Epithelial cell of prostate (primary cell): ENCODE data around the gene DTX4.

Experiments used
- DNase-seq: peaks from one replicate; pipeline ENCODE4 v3.0.0-alpha.2; 2011; ENCODE audit warnings: low read depth, low spot score
- H3K27ac ChIP-seq: fragments of 450-650 bp; 2 replicates; pipeline ENCODE4 v1.5.1; 2017; ENCODE audit warnings: mild to moderate bottlenecking

The DTX4 gene

GRCh38 chr11:59189986-59190385 is 18.1 kb downstream of the DTX4 start:
- H3K27ac ChIP-seq = no peak overlapping the region
- no peak for DNase-seq

DNA sequence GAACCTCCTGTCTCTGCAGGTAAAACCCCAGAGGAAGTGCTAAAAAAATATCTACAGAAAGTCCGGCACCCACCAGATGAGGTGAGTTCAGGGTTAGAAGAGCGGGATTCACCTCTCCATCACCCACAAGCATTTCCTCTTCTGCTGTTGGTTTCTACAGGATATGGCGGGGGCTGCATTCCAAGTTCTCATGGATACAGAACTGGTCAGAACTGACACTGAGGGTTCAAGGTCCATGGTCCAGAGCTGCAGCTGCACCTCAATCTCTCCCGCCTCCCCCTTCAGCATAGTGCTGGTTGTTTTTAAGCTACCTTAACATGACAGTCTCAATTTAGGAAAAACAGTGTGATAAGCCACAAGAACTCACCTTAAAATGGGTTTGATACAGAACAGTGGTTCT is 19.2 kb downstream of the DTX4 start:
- no peak for DNase-seq
- no peak overlapping the region for H3K27ac ChIP-seq

DNA sequence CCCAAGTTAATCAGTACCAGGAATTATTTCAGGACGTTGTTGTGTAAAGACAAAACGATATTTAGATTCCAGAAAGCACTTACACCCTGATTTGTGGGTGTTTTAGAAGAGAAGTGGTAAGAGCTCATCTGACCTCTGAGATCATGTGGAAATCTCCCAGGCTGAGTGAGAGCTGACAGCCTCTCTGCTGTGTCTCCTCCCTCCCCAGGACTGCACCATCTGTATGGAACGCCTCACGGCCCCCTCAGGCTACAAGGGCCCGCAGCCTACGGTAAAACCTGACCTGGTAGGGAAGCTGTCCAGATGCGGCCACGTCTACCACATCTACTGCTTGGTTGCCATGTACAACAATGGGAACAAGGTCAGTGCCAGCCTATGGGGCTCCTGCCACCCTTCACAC is 20.0 kb downstream of the DTX4 start:
- no peak for DNase-seq
- H3K27ac ChIP-seq = no peak overlapping the region

GRCh38 chr11:59192446-59193020 is 20.6 kb downstream of the DTX4 start:
- no peak overlapping the region for H3K27ac ChIP-seq
- no peak for DNase-seq

DNA sequence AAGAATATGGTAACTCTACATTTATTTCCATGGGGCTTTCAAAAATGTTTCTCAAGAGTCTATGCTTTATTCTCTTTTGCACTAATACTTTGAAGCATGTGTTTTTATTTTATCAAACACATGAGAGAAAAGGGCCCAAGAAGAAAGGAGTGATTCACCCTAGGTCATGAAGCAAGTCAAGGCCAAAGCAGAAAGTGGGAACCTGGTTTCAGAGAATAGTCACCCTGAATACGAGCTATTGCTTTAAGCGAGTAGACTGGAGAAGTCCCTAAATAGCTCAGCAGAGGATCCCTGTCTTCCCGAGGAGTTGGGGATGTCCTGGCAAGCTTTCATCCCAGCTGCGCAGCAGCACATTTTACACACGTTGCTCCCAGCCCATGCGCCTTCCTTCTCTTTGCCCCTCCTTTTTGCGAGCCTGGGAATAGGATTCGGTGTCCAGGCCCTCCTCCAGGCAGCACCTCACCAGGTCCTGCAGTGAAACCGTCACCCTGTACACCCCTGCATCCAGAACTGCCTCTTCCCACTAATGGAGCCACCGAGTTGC is 21.7 kb downstream of the DTX4 start:
- H3K27ac ChIP-seq = no peak overlapping the region
- no peak for DNase-seq

DNA sequence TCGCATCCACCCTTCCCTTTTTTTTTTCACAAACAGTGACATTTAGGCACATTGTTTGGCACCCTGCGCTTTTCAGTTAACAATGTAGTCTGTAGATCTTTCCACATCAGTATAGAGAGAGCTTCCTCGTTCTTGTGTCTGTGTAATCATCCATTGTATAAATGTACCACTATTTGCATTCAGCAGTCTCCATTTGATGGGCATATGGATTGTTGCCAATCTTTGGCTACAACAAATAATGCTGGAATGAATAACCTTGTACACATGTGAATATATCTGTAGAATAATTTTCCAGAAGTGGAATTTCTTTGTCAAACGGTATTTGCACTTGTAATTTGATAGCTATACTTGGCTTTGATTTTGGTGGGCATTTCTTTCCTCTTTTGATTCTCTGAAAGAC is 23.7 kb downstream of the DTX4 start:
- DNase-seq = no peak
- no peak overlapping the region for H3K27ac ChIP-seq

DNA sequence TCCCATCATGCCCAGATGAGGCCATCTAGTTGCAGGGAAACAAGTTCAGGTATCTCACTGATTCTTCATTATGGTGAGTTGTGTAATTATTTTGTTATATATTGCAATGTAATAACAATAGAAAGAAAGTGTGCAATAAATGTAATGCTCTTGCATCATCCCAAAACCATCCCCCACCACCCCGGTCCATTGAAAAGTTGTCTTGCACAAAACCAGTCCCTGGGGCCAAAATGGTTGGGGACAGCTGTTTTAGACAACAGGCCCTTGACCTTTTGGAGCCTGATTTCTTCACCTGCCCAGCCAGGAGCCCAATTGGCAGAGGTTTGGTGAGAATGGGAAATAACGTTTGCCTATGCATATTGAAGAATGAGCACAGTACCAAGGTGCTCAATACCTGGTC is 24.8 kb downstream of the DTX4 start:
- no peak for DNase-seq
- no peak overlapping the region for H3K27ac ChIP-seq

DNA sequence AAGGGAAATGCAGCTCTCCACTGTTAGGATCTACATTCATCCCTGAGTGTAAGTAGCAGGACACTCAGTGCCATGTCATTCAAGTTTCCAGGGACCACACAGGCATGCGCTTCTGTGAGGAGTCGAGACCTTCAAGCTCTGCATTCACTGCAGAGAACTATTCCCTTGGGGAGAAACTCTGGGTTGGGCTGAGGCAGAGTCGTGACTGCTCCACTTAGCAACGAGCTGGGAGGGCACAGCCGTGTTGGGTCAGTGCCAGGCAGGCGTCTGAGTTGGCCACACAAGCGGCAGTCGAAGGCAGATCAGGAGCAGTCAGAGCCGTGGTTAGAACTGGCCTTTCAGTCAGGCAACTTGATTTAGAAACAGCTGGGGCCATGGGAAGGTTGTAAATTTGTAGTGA is 26.1 kb downstream of the DTX4 start:
- H3K27ac ChIP-seq = no peak overlapping the region

GRCh38 chr11:59198726-59199125 is 26.8 kb downstream of the DTX4 start:
- H3K27ac ChIP-seq = no peak overlapping the region
- no peak for DNase-seq

More for the DNA sequence above, 26.1 kb downstream of the DTX4 start:
- no peak for DNase-seq

DNA sequence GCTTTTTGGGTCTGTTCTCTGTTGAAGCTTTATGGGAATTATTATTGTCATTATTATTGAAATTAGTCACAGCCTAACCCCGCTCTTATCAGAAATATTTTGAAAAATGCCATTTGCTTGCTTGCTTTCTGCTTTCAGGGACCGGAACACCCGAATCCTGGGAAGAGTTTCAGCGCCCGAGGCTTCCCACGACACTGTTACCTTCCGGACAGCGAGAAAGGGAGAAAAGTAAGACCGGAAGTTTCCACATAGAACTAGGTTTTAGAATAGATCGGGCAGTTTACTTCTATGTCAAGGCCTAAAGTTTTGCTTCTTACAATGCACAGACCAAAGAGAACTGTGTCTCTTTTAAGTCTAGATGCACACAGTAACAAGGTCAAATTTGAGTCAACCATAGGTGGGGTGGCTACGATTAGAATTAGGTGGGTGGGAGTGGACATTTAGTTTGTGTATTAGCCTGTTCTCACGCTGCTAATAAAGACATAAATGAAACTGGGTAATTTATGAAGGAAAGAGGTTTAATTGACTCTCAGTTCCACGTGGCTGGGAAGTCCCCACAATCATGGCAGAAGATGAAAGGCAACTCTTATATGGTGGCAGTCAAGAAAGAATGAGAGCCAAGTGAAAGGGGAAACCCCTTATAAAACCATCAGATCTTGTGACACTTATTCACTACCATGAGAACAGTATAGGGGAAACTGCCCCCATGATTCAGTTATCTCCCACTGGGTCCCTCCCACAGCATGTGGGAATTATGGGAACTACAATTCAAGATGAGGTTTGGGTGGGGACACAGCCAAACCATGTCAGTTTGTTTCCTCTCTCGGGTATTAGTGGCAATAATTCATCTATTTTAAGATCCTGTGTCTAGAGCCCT is 27.9 kb downstream of the DTX4 start:
- H3K27ac ChIP-seq = no peak overlapping the region

GRCh38 chr11:59200423-59200746 is 28.5 kb downstream of the DTX4 start:
- no peak for DNase-seq
- H3K27ac ChIP-seq = no peak overlapping the region

More for the DNA sequence above, 27.9 kb downstream of the DTX4 start:
- no peak for DNase-seq

- H3K27ac ChIP-seq = no peak overlapping the region
- DNase-seq = no peak
Observed at GRCh38 chr11:59201353-59201752, 29.4 kb downstream of the DTX4 start.

GRCh38 chr11:59204746-59205145 is 32.8 kb downstream of the DTX4 start:
- H3K27ac ChIP-seq = no peak overlapping the region

DNA sequence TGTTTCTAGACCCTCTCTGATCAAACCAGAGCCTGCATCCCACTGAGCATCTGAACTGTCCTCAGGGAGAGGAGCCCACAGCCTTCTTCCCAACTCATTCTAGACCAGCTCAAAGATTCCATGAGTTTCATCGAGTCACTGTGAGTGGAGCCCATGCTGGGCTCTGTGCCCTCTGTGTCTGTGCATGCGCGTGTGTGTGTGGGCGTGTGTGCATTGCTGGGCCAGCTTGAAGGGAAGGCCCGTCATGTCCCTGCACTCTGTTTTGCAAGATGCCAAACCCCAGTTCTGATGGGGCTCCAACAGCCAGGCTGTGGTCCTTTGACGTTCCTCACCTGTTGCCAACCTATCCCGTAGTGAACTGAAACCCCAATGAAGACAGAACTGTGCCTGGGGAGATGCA is 33.7 kb downstream of the DTX4 start:
- H3K27ac ChIP-seq = no peak overlapping the region
- no peak for DNase-seq

More at GRCh38 chr11:59204746-59205145, 32.8 kb downstream of the DTX4 start:
- DNase-seq = no peak

- no peak overlapping the region for H3K27ac ChIP-seq
- no peak for DNase-seq
Observed at GRCh38 chr11:59206635-59207034, 34.7 kb downstream of the DTX4 start.

DNA sequence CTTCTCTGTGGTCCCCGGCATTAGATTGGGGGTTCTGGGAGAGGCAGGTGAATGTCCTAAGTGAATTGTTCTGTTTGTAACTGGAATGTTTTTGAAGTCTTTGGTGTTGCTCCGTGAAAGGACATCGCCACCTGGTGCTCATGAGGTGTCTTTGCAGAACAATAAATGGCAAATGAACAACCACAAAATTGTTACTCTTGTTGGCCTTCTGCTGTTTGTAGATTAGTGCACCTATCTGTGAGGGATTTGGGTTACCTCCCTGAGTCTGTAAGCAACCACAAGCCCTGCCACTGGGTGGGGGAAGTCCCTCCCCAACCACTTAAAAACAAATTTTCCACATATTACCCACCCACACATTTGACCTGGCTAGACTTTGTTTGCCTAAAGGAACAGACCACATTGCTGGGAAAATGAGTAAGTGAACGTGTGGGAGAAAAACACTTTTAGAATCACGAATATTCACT is 36.1 kb downstream of the DTX4 start:
- no peak overlapping the region for H3K27ac ChIP-seq
- no peak for DNase-seq

DNA sequence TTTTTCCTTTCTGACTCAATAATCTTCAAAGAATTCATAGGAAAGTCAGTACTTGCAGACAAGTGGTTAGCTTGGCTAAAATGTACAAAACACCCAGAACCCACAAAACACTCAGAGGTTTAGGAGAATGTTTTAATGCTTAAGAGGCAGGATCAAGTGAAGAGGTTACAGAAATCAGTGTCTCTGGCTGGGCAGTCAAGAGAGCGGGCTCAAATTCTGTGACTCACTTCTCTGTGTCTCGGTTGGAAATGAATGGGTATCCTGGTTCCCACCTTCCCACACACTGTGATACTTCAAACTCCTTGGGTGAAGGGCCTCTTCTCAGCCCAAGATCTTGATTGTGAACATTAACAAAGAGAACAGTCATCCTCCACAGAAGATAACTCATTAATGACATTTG is 37.0 kb downstream of the DTX4 start:
- no peak for DNase-seq
- no peak overlapping the region for H3K27ac ChIP-seq

- DNase-seq = no peak
- H3K27ac ChIP-seq = no peak overlapping the region
Observed at GRCh38 chr11:59212222-59212621, 40.3 kb downstream of the DTX4 start.

DNA sequence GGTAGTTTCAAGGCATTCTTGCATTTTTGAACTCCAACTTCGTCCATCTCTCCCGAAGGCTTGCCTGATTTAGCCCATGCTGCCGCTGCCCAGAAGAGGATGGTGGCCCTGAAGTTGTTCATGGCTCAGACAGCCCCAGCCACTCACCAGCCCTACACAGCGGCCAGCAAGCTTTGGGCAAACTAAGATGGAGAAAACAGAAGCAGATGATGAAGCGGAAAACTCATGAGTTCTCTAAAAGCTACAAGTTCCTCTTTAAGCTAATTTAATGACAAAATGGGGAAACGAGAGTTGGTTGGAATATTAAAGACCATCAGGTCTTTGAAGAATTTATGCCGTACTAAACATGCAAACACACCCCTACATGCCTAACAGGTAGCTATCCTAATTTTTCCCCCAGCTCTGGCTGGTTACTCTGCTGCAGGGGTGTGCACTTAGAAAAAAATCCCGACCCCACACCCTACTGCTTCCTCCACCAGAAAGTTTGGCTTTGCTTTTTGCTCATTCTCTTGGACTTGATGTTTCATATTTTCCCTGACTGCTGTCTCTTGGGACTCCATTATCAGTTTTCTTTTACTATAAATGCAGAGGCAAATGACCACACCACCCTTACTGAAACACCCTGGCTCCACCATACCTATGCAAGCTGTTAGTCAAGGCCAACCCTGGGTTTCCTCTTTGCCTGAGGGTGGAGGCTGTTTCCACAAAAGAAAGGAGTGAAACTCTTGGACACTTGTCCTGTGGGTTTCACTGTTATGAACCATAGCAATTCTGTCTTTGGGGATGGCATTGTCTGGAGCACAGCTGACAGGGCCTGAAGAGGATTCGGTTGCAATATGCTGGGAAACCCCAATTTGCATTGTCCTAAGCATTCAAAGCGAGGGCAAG is 41.1 kb downstream of the DTX4 start, which contains the start of gene MPEG1:
Gene MPEG1, minus strand, starts transcription at position 184 of the 888 bp plus-strand sequence. Its CDS starts 62 bp downstream, at position 122.
- H3K27ac ChIP-seq = no peak within 1 kb of the TSS
- DNase-seq = no peak

DNA sequence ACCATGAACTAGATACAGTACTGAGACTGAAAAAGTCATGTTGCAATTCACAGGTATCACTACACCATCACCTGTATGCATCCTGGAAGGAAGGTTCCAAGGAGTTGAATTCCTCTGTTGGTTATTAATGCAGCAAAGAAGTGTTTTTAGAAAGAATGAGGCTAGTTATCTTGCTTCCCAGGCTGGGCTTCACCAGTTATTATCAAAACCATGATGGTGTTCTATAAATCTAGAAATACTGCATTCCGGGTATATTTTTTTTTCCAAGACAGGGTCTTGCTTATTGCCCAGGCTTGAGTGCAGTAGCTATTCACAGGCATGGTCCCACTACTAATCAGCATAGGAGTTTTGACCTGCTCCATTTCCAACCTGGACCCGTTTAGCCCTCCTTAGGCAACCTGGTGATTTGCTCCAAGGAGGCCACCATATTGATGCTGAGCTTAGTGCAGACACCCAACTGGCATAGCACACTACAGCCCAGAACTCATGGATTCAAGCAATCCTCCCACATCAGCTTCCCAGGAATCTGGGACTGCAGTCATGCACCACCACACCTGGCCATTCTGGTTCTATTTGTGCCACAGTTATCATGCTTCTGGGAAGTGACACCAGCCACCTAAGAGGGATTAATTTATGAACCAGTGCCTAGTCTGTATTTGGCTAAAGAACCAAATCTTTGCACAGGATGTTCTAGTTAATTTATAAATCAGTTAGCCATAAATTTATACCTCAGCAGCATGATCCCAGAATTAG is 42.4 kb downstream of the DTX4 start:
- no peak overlapping the region for H3K27ac ChIP-seq
- DNase-seq = no peak
